Measurements from ENCODE around the gene EML1.

Gene EML1

GRCh38 chr14:99907761-99908652, 114.8 kb downstream of the EML1 start:
- DNase-seq = no peak

DNA sequence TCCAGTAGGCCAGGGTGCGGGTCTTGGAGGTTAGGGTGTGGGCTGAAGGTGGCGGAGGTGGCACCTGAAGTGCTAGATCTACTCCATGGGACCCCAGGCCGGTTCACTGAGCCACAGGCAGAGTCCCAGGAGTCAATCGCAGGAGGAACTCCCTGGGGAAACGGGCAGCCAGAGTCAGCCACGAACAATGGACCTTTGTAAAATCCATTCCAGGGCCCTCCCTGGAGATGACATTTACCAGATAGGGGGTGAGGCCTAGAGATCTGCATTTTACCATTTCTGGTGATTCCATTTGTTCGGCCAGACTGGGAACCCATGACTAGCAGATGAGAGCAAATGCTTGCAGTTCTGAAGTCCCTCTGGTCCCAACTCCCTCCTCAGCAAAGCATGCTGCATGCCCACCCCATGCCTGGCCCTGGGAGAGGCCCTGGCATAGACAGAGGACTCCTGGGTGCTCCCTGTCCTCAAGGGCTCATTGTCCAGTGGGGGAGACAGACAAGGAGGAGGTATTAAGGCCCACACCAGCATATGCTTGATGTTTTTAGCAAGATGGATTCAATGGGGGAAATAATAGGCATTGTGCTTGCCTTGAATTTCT, 115.5 kb downstream of the EML1 start:
- no peak for DNase-seq

DNA sequence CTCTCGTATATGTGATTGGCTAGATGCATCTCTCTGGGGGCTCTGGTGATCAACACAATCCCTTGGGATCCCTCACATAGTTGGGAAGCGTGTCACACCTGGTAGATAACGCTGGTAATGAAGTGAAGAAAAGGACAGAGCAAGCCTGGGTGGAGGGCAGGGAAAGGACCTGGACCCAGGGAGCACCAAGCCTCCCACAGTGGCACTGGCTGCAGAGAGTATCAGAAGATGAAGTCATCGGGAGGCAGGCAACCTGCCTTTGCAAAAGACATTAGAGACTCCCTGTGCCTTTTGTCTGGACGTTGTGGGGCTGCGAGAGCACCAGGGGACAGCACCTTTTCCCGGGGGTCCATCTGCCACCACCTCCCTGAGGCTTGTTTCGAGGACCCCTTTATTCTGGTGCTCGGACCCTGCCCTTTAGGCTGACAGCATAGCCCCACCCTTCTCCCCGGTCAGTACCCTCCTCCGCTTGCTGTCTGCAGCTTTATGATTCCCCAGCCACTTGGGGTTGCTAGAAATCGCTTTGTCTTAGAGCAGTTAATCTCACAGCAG, 116.4 kb downstream of the EML1 start:
- DNase-seq = no peak

DNA sequence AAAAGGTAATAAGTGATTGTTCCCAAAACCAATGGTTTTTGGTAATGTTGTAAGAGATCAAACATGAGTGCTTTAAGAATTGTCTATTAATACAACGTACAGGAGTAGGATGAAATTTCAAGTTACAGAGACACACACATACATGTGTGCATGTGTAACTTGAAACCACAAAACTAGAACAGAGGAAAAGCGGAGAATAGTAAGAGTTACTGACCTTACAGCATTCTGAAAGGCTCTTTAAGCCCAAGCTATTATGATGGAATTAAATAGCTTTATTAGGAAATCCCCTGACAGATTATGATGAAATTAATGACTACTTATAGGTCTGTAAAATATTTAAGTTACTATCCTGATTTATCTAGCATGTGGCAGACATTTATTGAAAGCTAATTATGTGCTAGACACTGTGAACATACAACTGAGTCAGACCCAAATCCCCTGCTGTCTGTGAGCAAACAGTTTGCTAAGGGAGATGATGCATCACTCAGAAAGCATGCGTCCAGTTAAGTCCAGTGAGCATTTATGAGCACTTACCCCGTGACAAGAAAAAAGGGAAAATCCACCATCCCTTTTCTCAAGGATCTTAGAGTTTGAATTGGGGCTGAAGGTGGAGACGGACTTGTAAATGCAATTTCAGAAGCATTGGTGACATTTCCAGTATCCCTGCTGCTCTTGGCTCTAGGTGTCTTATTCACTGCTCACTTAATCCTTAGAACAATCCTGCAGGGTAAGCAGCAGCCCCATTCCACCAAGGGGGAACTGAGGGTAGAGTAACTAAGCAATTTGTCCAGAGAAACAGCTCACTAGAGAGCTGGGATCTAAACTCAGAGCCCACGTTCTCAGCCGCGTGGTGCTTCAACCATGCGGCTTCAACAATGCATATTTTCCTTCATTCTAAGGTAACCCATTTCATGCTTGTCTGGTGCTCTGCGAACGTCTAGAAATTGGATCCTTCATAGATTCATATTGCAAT, 117.4 kb downstream of the EML1 start:
- DNase-seq = no peak

DNA sequence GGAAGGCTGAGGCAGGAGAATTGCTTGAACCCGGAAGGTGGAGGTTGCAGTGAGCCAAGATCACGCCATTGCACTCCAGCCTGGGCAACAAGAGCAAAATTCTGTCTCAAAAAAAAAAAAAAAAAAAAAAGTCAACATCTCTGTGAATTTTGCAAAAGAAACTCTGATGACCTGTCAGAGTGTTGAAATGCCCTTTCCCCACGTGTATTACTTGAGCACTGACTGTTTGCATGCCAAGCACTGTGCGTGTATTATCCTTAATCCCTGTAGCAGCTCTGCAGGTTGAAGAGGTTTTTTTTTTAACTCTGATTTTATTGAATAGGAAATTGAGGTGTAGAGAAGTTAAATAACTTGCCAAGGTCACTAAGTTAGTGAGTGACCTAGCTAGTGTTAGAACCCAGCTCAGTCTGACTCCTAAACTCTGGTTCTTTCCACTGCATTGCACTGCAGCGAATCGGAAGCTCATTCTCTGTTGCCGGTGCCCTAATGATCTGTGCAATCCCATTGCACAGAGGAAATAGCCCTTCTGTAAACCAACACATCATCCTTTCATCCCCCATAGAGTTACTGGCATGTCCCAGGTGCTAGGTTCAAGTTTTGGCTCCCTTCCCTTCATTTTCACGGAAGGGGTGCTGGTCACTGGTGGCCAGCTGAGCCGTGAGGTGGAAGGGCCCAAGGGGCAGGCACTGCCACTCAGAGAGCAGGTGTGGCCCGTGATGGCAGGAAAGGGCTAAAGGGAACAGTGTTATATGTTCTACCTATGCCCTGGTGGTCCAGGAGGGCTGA, 122.3 kb downstream of the EML1 start:
- DNase-seq = no peak

DNA sequence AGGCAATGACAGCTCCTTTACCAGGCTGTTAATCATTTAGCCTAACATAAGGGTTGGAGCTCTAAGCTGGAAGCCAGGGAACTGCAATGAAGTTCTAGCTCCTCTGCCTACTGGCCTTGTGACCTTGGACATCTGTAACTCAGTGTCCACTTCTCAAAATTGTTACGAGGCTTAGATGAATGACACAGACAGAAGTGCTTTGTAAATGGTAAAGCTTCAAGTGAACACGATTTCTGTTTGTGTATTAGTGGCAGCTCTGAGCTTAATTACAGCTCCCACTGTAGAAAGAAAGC, 122.8 kb downstream of the EML1 start:
- no peak for DNase-seq

- DNase-seq = no peak
Measured at GRCh38 chr14:99918781-99919180, 125.6 kb downstream of the EML1 start.

GRCh38 chr14:99921425-99921824, 128.2 kb downstream of the EML1 start:
- DNase-seq = no peak

DNA sequence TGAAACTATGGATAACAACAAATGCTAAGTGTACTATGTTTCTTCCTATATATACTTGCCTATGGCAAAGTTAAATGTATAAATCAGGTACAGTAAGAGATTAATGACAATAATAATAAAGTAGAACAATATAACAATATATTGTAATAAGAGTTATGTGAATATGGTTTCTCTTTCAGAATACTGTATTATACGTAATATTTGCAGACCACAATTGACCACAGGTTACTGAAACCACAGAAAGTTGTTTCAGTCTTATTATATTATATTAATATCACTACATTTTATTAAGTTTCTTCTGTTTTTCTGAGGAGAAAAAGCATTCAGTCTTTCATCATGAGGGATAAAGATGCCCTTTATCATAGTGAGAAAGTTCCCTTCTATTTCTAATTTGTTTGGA, 131.2 kb downstream of the EML1 start:
- DNase-seq = no peak

- no peak for DNase-seq
Measured at GRCh38 chr14:99925471-99925870, 132.3 kb downstream of the EML1 start.

DNA sequence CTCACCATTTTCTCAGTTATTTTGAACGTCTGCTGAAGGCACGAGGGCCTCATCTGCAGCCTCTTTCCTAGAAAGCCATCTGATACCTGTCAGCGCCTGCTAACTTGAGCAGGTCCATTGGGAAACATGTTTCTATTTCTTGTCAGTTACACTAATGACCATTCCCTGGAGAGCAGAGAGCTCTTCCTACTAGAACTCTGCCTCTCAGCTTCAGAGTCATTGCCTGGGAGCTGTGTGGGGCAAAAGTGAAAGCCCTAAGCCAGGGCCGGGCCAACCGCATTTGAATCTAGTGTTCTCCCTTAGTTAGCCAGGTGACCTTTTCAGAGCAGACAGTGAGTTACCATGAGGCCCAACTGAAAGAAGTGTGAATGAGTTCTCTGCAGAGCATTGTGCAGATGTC, 135.8 kb downstream of the EML1 start:
- no peak for DNase-seq

DNA sequence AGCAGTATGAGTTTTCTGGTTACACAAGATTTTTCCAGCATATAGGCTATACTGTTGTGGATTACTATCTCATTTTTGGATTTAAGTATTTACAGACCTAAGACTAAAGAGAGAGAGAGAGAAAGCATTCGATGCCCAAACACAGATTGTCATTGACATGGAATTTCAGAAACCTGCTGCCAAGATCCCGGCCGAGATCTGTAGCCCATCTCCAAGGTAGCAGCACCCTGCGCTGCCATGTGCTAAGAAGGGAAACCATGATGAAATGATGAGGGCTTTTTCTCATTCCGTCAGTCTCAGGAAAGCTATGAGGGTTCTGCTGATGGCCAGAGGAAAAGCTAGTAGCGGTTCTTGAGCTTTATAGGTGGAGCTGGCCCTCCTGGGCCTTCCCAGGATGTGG, 136.4 kb downstream of the EML1 start:
- DNase-seq = no peak

- no peak for DNase-seq
Measured at GRCh38 chr14:99930420-99931274, 137.4 kb downstream of the EML1 start.

DNA sequence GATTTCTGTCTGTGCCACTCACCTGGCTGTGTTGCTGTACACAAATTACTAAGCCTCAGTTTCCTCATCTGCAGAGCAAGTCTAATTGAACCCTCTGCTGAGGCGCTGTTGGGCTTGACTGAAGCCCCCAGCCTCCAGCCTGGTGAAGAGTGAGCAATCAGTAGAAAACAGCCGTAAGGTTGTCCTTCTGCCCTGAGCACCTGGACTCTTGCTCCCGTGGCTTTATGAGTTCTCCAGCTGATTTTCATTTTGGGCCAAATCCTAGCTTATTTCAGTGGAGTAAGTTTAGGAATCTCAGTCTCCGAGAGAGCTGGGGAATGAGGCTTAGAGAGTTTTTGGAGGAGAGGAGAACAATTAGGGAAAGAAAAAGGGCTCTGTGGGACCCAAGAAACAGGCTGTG, 138.1 kb downstream of the EML1 start:
- DNase-seq = no peak

GRCh38 chr14:99936056-99936455, 142.8 kb downstream of the EML1 start:
- no peak for DNase-seq

- DNase-seq = no peak
Measured at GRCh38 chr14:99936738-99937474, 143.7 kb downstream of the EML1 start.

DNA sequence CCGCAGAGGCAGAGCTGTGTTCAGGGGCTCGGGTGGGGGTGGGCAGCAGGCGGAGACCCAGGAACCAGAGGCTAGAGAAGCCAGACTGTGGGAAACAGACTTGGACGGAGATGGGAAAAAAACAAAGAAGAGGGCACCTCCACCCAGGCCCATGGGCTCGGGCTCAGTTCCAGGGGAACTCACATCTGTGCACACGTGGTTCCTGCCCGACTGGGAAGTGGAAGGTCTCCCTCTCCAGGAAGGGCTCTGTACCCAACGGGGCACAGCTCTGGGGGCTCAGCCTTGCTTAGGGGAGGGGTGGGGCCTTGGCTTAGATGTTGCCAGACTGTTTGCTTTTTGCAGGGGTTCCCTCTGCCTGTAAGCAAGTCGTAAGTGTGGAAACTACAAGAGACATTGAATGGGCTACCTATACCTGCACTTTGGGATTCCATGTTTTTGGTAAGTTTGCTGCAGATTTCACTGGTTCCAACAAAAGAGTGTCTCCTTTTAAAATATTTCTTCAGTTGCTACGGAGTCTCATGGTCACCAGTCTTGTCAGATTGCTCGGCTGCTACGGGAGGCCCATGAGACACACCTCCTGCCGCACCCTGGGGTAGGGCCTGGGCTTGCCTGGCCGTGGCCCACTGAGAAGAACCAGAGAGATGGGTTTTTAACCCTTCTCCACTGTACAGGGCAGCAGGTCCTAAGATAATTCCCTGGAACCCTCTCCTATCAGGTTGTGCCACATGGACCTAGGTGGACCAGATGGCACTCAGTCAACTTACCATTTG, 144.4 kb downstream of the EML1 start:
- DNase-seq = no peak

GRCh38 chr14:99938376-99938775, 145.2 kb downstream of the EML1 start:
- no peak for DNase-seq

GRCh38 chr14:99938896-99939295, 145.7 kb downstream of the EML1 start:
- DNase-seq = no peak

- no peak for DNase-seq
Measured at GRCh38 chr14:99939421-99939820, 146.2 kb downstream of the EML1 start.
